Muscle of back (tissue), 11 donors: ENCODE data around the gene PTPRN2. TPM values are rescaled to one million over a fixed set of nuclear protein-coding genes. Genes with fewer than 3 reads are reported as not detected.

ENCODE experiments used
- DNase-seq, 3 donors: peaks; one replicate each; pipeline versions ENCODE4 v3.0.0 to v3.0.0-alpha.2; 2013
- polyA plus RNA-seq, 10 donors: library from polyadenylated mRNA; unstranded; fragments of 120-200 nt; gene quantifications; one replicate each; pipeline ENCODE4 v1.2.1, GENCODE V29; 2013; ENCODE audit not compliant: insufficient read length in 10 of 10

The PTPRN2 gene
- polyA plus RNA-seq, 10 donors: 1.8 to 3.1 (median 2.1) TPM

DNA sequence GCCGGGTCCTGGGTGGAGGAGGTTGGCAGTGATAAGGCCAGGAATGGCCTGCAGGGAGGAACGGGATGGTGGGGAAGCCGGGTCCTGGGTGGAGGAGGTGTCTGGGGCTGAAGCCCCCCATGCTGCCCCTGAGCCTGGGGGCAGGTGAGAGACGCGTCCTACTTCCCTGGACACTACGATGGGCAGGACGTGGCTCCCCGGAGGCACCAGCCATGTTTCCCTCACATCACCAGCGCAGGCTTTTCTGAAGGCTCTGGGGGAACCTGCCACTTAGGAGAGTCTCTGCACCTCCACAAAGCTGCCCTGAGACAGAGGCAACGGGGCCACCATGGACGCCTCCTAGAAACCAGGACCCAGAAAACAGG, 926.0 kb downstream of the PTPRN2 start:
- DNase-seq: no peak

- no peak for DNase-seq
Observed at GRCh38 chr7:157660971-157661610, 926.5 kb downstream of the PTPRN2 start.

DNA sequence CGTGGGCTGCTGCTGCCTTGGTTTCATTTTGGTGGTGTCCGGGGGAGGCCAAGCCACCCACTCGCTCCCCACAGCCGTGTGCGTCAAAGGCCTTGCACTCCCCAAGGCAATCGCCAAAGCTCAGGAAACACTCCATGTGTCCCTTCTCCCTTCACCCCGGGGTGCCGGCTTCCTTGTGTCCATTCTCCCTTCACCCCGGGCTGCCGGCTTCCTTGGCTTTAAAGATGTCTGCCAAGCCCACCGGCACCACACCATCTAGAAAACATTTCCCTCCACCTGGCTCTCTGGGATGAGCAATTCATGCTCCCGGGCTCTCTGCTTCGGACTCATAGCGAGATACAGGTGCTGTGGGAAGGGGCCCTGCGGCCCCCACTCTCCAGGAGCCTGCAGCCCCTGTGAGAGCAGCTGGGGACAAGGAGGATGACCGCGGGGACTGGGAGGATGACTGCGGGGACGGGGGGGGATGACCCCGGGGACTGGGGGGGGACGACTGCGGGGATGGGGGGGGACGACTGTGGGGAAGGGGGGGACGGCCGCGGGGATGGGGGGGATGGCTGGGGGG, 928.7 kb downstream of the PTPRN2 start:
- no peak for DNase-seq

- DNase-seq: no peak
Observed at GRCh38 chr7:157657741-157658740, 929.6 kb downstream of the PTPRN2 start.

GRCh38 chr7:157656195-157656769, 931.3 kb downstream of the PTPRN2 start:
- no peak for DNase-seq

- DNase-seq: no peak
Observed at GRCh38 chr7:157654350-157654749, 933.3 kb downstream of the PTPRN2 start.

DNA sequence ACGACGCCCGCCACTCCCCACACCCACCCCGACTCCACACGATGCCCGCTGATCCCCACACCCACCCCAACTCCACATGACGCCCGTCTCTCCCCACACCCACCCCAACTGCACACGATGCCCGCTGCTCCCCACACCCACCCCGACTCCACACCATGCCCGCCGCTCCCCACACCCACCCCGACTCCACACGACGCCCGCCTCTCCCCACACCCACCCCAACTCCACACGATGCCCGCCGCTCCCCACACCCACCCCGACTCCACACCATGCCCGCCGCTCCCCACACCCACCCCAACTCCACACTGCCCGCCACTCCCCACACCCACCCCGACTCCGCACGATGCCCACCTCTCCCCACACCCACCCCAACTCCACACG, 933.8 kb downstream of the PTPRN2 start:
- DNase-seq: no peak

DNA sequence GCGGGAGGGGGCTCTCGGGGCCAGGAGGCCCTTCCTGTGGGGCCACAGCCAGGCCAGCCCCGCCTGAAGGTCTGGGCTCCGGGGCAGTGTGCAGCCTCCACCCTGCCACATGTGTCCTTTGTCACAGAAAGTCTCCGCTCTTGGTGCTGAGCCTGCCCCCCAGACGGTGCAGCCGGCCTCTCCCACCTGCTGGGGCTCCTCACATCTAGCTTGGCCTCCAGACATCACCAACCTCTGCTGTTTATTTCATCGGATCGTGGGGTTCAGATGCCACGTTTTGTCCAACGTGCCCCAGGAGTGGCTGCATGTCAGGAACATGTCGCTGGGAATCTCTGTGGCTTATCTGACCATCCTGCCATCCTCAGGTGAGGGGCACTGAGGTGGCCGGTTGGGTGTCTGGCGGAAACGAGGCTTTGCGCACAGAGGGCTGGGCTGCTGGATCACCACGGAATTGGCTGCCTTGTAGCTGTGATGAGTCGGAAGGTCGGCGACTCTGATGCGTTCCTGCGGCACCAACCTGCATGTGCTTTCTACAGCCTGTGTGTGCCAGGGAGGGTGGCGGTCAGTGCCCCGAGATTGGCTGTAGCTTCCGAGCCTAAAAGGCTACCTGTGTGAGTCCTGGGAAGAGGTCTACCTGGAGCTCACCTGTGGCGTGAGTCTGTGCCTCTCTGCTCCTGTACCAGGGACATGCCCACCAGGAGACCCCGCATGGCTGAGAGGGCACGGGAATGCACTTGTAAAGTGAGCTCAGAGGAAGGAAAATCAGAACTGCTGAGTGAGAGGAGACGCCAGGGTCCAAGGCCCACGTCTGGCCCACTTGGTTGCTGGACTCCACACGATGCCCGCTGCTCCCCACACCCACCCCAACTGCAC, 934.4 kb downstream of the PTPRN2 start:
- no peak for DNase-seq

DNA sequence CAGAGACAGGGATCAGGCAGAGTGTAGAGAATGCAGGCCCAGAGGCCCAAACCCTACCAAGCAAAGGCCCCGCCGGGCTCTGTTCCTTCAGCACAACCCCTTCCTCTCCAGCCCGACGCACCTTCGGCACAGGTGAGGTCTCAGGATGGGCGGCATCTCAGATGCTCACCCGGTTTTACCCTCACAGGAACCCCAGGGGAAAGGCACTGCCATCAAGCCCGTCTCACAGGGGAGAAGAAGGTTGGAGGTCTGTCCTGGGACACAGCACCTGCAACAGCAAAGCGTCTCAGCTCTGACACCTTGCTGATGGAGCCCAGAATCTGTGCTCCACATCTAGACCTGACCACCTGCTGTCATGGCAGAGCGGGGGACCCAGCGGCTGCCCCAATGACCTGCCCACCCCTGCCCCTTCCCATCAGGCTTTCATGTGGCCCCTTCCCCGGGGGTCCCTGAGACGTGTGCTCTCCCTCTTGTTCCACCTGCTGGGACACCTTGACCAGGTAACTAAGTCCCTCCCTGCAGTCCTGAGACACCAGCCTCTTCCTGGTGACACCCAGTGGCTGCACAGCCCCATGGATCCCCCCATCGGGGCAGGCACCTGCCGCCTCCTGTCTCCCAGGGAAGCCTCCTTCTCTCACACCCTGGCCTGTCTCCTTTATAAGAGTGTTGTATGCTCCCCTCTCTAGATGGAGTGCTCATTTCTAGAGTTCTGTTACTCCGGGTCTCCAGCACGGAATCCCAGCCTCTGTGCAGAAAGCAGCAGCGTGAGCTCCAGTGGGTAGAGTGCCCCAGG, 935.3 kb downstream of the PTPRN2 start:
- no peak for DNase-seq

GRCh38 chr7:157651366-157652160, 936.1 kb downstream of the PTPRN2 start:
- no peak for DNase-seq

GRCh38 chr7:157650801-157651200, 936.8 kb downstream of the PTPRN2 start:
- DNase-seq: no peak

GRCh38 chr7:157650131-157650631, 937.4 kb downstream of the PTPRN2 start:
- no peak for DNase-seq

GRCh38 chr7:157646551-157646950, 941.1 kb downstream of the PTPRN2 start:
- no peak for DNase-seq

DNA sequence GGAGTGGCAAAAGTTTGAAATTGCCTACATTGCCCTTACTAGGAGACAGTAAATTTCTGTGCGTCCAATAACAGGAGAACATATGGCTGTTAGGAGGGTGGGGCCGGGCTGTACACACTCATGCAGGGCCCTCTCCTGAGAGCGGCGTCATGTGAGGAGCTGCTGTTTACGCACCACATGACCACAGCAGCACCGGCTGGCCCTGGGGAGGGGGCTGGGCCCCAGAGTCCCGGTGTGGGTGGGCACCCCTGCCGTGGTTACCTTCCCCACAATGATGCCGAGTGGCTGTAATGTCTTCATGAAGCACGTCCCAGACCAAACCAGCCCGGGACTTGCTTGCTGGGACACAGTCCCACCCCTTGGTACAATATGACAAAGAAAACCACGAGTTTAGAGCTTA, 942.1 kb downstream of the PTPRN2 start:
- no peak for DNase-seq

DNA sequence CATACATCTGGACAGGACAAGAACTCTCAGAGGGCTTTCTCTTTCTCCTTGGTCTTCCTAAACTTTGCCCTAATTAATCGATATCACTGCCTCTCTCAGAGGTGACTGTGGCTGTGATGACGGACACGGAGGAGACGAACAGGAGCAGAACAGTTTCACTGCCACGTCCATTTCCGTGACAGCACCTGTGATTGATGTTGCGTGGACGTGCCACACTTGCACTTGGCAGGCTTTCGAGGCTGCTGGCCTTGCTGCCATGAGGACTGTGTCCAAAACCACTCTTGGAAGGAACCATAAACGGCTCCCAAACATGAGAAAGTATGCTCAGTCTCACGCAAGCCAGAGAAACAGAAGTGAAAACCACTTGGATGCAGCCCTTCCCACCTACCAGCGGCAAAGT, 942.7 kb downstream of the PTPRN2 start:
- no peak for DNase-seq

GRCh38 chr7:157643525-157643970, 944.1 kb downstream of the PTPRN2 start:
- no peak for DNase-seq

- DNase-seq: no peak
Observed at GRCh38 chr7:157641866-157642265, 945.8 kb downstream of the PTPRN2 start.

DNA sequence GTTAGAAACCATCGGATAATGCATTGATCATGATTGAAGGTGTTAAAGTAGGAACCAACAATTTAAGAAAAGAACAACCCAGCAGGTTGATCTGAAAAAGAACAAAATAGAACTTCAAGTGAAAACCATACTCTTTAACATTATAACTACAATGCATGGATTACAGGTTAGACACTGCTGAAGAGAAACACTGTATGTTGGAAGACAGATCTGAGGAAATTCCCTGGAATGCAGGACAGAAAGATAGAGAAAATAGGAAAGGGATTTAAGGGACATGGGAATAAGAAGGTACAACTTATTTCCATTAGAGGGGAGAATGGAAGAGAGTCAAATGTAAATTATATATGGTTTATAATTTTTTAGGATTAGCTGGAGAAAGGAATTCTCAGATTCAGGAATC, 947.5 kb downstream of the PTPRN2 start:
- no peak for DNase-seq

DNA sequence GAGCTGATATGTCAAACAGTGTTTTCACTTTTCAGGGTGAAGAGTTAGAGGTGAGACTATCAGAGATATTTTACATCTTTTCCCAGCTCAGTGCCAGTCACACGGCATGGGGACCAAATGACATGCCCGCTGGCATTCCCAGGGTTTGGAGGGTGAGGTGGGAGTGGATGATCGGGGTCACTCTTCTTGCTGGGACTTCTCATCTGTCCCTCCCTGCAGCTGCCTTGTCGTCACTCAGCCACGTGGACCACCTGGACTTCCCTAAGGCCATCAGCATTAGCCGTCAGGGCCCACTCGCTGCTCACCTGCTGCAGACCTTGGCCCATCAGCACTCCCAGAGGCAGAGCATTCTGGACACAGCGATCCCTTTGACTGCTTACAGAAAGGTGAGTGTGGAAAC, 949.1 kb downstream of the PTPRN2 start:
- DNase-seq: no peak
